Right lobe of liver (tissue), 4 donors: ENCODE measurements around the gene AVL9.

ENCODE experiments used
- POLR2A ChIP-seq: fragments of 450-650 bp; IDR thresholded peaks from one replicate; pipeline ENCODE4 v1.6.1; 2017; ENCODE audit warnings: antibody characterized with exemption, mild to moderate bottlenecking
- TF ChIP-seq, protein P1 (sequence below), 4 donors: fragments of 200-600 bp in 3 of 4; fragments of 450-650 bp in 1 of 4; IDR thresholded peaks; one replicate each; pipeline versions ENCODE4 v1.5.1 to v1.8.0; 2016 to 2022; ENCODE audit warnings: antibody characterized with exemption in 4 of 4, mild to moderate bottlenecking in 2 of 4
- donor health status: DM: no; HTN: no; CAD: no.
- donor health status: DM: no; HTN: no; CAD: no.
- donor health status: DM: no; HTN: yes; CAD: no.

DNA sequence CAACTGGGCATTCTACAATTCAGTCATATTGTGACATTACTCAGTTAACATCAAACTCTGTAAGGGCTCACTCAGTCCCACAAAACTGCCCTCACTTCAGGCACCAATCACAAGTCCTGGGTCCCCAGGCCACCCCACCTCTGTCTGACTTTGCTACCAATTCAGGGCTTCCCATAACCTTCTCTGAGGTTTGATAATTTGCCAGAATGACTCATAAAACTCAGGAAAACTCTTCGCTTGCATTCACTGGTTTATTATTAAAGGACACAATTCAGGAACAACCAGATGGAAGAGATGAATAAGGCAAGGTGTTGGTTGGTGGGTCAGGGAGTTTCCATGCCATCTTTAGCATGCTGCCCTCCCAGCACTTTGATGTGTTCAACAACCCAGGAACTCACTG lies 41.3 kb downstream of the AVL9 start:
- no peak for TF ChIP-seq POLR2A
- TF ChIP-seq, protein P1, sequence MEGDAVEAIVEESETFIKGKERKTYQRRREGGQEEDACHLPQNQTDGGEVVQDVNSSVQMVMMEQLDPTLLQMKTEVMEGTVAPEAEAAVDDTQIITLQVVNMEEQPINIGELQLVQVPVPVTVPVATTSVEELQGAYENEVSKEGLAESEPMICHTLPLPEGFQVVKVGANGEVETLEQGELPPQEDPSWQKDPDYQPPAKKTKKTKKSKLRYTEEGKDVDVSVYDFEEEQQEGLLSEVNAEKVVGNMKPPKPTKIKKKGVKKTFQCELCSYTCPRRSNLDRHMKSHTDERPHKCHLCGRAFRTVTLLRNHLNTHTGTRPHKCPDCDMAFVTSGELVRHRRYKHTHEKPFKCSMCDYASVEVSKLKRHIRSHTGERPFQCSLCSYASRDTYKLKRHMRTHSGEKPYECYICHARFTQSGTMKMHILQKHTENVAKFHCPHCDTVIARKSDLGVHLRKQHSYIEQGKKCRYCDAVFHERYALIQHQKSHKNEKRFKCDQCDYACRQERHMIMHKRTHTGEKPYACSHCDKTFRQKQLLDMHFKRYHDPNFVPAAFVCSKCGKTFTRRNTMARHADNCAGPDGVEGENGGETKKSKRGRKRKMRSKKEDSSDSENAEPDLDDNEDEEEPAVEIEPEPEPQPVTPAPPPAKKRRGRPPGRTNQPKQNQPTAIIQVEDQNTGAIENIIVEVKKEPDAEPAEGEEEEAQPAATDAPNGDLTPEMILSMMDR (IDR thresholded peaks at IDR 0.05), result no peak
